Effector CD8-positive, alpha-beta T cell (primary cell): ENCODE results near the gene ALKBH5.

Experiments used
- DNase-seq: peaks from one replicate; lab custom pipeline; 2025; lab: John Stamatoyannopoulos, UW

Gene ALKBH5

DNA sequence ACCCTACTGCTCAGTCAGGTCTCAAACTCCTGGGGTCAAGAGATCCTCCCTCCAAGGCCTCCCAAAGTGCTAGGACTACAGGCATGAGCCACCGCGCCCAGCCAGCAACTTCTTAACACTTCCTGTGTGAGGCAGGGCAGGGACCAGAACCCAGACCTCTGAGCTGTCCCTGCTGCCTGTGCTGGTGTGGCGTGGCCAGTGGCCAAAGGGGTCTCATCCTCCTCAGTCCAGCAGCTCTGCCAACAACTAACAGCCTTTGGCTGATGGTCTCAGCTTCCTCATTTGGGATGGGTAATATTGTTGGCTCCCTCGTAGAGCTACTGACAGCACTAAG, 40.4 kb downstream of the ALKBH5 start:
- no peak for DNase-seq

DNA sequence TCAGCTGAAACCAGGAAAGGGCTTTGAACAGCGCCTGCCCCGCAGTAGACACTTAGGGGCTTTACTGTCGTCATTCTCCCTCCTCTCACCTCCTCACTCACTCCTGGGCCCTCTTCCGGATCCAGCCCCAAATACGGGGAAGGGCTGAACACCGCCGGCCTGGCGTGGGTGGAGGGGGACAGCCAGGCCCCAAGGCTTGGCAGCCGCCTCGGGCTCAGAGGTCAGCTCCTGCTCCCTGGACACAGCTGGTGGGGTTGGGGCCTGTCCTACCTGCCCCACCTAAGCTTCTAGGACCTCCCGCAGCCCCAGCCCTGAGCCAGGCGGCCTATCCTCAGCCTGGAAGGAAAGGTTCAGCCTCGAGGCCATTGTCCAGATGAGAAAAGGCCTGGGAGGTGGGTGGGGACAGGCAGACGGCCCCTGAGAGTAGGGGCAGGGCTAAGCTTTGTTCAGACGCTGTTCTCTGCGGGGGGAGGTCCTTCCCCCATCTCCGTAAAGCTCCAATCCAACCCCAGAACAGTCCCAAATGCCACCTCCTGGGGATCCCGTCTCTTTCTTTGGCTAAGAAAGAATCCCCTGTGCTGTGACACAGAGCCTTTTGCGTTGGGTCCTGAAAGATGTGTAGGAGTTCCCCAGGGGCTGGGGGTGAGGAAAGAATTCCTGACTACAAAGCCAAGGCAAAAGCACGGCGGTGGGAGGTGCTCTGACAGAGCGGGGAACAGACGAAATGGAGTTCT, 40.9 kb downstream of the ALKBH5 start:
- DNase-seq, result no peak

DNA sequence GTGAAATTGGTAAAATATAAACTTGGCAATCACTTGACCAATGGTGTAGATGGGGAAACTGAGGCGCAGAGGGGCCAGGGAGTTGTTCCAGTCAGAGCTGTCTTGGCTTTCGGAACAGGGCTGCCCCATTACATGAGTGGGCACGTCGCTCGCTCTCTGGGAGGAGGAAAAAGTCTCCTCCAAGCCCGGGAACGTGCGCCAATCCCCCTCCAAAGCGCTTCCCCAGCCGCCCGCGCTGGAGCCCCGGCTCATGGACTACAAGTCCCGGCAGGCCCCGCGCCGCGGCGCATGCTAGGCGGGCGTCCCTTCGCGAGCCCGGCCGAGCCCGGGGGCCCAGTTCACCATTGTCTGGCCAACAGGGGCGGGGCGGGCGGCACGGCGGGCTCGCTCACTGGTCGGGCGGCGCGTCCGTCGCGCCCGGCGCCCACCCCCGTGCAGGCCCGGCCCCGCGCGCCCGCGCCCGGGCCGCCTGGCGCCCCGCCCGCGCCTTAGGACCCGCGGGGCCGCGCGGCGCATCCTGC, 41.6 kb downstream of the ALKBH5 start, which contains the start of gene LLGL1:
LLGL1 (plus strand) TSS at position 515 of the 521 bp plus-strand sequence. CDS start 48 bp downstream, outside the sequence.
- peak; percentile 93 for DNase-seq

DNA sequence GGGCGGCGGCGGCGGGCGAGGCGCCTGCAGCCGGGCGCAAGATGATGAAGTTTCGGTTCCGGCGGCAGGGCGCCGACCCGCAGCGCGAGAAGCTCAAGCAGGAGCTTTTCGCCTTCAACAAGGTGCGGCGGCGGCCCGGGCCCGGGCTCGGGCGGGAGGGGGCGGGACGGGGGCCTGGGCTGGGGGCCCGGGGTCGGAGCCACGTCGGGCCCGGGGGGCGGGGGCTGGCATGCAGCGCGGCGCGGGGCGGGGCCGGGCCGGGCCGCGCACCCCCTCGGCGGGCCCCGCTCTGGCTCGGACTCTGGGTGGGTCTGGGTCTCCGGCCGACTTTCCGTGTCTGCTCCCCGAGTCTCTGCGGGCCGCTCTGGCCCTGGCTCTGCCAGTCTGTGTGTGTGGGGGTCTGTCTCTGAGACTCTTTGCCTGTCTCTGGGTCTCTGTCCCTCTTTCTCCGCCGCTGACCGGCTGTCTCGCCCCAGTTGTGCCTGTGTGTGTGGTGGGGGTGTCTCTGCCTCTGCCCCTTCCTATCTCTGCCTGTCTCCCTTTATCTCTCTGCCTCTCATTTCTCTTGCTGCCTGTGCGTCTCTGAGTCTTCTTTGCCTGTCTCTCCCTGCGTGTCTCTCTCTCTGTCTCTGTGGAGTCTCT, 42.1 kb downstream of the ALKBH5 start:
- no peak for DNase-seq

DNA sequence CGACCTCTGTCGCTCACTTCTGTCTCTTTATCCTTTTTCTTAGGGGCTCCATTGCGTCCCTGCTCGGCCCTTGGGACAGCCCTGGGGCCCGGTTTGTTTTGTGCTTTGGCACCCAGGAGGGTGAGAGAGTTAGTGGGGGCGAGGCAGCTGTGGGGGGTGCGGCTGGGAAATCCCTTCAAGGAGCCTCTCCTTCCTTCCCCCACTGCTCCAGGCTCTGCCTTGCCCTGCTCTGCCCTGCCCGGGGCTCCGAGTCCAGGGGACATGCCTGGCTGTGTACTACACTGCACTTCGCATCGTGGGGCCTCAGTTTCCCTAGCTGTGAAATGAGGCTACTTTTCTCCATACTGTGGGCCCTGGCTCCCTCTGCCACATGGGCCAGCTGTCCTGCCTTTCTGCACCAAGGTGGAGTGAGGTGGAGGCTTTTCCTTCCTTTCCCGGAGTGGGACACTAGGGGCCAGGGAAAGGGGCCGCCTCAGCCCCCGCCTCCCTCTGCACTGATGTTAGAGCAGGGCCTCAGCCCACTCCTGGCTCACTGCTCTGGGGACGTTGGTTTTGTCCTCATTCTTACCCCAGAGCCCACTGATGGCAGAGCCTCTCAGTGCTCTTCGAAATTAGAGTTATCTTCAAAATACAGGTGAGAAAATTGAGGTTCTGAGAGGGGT, 42.8 kb downstream of the ALKBH5 start:
- DNase-seq, result no peak

DNA sequence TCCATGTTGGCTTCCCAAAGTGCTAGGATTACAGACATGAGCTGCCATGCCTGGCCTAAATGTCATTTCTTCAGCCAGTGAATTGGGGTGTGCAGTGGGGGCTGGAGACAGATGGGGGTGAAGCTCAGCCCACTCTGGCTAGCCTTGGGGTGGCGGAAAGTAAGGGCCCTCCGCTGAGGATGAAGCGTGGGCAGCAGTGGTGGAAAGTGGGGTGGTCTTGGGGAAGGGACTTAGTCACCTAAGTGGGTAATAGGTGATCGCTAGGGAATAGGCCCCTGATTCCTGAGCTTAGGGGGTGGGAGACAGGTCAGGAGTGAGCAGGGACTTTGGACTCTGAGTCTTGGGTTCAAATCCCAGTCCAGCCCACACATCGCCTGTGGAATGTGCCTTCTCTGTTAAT, 44.0 kb downstream of the ALKBH5 start:
- DNase-seq, result no peak

DNA sequence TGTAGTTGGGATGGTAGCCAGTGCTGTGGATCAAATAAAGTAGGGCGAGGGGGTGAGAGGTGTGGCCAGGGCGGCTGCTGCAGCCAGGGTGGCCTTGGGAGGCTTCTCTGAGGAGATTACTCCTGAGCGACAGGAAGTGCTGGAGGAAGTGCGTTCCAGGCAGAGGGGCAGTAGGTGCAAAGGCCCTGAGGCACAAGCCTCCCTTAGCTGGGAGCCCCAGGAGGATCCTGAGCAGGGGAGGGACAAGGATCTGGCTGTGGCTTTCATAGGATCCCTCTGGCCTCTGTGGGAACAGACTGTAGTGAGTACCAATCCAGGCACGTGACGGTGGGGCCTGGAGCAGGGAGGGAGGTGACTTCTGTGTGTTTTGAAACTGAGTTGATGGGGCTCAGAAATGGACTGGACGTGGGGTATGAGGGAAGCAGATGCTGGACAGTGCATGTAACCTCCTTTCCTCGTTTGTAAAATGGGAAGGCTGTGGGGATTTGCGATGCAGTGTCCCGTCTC, 44.6 kb downstream of the ALKBH5 start:
- no peak for DNase-seq

DNA sequence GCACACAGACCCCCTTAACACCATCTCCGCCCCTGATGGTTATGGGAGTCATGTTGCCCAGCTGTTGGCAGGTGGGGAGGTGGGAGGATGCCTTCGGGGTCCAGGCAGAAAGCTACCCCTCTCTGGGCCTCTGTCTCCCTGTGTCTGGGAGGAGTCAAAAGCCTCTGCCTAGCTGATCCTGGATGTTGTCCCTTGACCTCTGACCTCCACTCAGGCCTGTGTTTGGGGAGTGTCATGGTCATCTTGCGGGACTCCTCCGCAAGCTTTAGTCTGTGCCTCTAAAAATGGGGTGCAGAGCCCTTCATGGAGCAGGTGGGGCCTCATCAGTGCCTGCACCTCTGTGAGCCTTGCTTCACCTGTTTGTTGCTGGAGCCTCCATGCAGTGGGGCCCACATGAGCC, 45.6 kb downstream of the ALKBH5 start:
- no peak for DNase-seq

DNA sequence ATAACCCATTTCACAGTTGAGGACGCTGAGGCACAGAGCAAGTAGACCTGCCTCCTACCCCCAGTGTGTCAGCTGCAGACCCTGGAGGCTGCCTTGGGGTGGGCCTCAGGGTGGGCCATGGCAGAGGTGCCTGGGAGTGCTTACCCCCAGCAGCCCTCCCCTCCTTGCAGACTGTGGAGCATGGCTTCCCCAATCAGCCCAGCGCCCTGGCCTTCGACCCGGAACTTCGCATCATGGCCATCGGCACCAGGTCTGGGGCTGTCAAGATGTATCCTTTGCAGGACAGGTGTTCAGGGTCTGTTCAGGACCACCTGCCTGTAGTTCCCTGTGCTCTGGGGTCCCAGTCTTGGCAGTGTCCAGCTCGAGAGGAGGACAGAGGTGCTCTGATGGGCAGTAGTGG, 46.1 kb downstream of the ALKBH5 start:
- no peak for DNase-seq

DNA sequence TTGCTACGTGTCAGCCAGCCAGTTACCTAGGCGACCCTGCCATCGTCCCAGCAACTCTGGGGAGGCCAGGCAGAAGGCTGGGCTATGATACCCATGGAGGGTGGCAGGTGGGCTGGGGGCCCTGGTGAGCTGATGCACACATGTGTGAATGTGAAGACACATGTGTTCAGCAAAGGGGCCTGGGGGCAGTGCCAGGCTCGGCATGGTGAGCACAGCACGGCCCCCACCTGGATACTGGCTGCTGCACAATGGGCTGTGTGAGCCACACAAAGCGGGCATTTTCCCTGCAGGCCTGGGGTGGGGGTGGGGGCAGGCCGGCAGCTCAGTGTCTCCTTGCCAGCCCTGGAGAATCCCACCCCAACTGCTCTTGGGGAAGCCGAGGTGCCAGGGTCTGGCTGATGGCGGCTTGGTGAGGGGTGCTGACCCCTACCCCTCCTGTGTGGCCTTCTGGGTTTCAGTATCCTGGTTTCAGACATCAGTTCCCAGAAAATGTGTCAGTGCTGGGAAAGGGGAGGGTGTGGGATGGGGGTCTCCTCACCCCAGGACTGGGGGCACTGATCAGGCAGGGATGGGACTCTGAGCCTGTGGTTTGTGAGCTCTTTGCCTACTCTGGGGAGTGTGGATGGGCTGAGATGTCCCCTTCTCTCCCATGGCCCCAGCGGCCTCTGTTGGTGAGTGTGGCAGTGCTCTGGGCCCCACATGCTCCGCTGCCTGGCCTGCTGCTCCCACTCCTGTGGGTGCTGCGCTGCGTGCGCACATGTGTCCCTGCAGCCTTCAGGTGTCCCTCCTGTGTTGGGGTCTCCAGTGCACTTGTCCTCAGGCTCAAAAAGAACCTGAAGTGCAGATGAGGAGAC, 46.9 kb downstream of the ALKBH5 start:
- DNase-seq, result no peak

DNA sequence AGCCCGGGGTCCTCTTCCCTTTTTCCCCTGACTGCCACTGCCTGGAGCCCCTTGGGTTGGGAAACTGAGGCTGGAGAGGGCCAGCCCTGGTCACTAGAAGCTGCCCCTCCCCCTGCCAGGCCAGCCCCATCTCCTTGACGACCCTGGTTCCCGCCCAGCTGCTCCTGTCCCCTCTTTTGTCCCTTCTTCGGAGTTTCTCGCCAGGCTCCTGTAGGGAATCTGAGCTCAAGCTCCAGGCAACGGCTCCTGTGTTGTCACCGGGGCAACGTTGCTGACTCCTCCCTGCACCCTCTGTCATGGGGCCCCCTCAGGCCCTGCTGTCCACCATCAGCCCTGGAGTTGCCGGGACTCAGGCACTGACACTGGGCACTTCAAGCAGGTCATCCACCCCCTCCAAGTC, 47.5 kb downstream of the ALKBH5 start:
- no peak for DNase-seq

DNA sequence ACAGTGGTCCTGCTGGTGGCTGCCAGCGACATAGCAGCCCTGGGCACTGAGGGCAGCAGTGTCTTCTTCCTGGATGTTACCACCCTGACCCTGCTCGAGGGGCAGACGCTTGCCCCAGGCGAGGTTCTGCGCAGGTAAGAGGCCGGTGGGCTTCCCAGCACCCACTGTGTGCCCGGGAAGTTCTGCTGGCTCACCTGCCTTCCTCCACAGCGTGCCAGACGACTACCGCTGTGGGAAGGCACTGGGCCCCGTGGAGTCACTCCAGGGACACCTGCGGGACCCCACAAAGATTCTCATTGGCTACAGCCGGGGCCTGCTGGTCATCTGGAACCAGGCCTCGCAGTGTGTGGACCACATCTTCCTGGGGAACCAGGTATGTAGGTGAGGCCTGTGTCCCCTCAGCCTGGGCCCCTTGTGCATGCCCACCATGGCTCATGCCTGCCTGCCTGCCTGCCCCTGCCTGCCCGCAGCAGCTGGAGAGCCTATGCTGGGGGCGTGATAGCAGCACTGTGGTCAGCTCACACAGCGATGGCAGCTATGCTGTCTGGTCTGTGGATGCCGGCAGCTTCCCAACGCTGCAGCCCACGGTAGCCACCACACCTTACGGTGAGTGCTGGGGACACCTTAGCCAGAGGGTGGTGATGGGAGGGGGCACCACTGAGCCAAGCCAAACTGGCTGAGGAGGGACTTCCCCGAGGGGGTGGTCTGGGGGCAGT, 50.3 kb downstream of the ALKBH5 start:
- no peak for DNase-seq

DNA sequence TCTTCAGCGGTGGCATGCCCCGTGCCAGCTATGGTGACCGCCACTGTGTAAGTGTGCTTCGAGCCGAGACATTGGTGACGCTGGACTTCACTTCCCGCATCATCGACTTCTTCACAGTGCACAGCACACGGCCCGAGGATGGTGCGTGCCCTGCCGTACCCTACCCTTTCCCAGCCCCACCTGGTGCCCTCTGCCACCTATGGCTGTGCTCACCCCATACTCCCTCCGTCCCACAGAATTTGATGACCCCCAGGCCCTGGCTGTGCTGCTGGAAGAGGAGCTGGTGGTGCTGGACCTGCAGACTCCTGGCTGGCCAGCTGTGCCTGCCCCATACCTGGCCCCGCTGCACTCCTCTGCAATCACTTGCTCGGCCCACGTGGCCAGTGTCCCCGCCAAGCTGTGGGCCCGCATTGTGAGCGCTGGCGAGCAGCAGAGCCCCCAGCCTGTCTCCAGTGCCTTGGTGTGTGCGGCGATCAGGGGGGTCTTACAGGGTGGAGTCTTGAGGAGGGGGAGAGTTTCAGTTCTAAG, 51.3 kb downstream of the ALKBH5 start:
- no peak for DNase-seq

DNA sequence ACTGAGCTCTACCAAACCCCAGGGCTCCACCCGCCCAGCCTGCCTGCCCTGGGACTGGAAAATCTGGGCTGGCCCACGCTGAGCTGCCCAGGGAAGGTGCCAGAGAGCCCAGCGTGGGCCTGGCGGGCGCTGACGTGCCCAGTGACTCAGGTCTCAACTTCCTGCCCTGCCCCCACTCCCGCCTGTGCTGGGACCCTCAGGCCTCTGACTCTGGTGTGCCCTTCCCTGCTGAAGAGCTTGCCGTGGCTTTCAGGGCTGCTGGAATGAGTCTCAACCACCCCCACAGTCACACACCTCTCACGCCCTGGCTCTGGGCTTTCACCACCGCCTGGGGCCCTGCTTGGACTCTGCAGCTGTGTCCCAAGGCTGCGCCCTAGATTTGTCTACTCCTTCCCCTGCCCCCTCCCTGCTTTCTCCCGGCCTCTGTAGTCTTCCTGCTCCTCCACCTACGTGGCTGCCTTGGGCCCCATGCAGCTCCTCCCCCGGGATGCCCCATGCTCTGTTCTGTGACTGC, 52.2 kb downstream of the ALKBH5 start:
- DNase-seq, result no peak

DNA sequence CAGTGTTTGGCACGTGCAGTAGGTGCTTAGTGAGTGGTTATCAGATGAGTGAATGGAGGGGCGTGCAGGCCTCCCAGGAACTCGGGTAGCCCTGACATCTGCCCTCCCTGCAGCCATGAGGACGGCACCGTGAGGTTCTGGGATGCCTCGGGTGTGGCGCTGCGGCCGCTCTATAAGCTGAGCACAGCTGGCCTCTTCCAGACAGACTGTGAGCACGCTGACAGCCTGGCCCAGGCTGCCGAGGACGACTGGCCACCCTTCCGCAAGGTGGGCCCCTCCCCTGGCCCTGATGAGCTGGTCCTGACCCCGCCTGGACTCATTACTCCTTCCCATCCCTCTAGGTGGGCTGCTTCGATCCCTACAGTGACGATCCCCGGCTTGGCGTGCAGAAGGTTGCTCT, 52.9 kb downstream of the ALKBH5 start:
- DNase-seq, result no peak

DNA sequence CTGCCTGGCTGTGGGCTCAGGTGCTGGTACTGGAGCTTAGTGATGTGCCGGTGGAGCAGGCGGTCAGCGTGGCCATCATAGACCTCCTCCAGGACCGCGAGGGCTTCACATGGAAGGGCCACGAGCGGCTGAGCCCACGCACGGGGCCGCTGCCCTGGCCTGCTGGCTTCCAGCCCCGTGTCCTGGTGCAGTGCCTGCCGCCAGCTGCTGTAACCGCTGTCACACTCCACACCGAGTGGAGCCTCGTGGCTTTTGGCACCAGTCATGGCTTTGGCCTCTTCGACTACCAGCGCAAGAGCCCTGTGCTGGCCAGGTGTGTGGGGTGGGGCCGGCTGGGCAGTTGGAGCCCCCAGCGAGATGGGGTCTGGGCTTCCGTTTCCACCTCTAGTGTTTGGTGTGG, 53.8 kb downstream of the ALKBH5 start:
- no peak for DNase-seq

DNA sequence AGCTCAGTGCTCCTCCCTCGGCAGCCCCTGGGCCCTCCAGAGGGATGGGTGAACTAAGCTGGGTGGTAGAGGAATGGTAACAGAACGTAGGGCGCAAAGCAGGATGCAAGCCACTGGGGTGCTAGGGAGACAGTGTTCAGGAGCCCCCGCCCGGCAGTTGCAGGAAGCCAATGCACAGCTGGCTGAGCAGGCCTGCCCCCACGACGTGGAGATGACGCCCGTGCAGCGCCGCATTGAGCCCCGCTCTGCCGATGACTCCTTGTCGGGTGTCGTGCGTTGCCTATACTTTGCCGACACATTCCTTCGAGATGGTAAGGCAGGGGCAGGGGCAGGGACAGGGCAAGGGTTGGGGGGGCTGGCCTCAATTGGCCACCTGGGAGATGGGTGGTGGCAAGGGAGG, 54.7 kb downstream of the ALKBH5 start:
- no peak for DNase-seq

DNA sequence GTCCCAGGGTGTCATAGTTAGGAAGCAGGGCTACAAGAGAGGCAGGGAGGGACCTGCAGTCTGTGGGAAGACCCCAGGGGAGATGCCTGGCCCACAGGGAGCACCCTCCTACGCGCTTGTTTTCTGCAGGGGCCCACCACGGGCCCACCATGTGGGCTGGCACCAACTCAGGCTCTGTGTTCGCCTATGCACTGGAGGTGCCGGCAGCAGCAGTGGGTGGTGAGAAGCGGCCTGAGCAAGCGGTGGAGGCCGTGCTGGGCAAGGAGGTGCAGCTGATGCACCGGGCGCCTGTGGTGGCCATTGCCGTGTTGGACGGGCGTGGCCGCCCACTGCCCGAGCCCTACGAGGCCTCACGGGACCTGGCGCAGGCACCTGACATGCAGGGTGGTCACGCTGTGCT, 56.8 kb downstream of the ALKBH5 start:
- DNase-seq, result no peak

DNA sequence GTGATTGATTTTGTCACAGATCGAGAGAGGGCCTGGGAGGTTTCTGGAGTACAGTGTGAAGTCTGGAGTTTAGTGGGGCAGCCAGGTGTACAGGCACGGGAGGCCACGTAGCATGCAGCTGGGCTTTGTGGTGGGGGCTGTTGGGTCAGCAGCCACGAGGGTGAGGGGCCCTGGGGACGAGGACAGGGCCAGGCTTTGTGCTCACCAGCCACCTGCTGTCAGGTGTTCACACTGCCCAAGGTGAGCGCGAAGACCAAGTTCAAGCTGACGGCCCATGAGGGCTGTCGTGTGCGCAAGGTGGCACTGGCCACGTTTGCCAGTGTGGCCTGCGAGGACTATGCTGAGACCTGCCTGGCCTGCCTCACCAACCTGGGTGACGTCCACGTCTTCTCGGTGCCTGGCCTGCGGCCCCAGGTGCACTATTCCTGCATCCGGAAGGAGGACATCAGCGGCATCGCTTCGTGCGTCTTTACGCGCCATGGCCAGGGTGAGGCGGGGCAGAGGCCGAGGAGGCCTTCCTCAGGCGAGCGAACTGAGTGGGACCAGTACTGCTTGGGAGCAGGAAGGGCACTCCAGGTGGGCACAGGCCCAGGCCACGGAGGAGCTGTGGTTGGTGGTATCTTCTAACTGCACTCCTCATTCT, 57.7 kb downstream of the ALKBH5 start:
- DNase-seq, result no peak
